GM21529 (cell line): ENCODE measurements around the gene TTF1.
A peak's percentile ranks its signal among the peaks of the same experiment; 100 is the strongest.

Experiments
- ATAC-seq: cut with Tn5 transposase; IDR thresholded peaks from one replicate; pipeline ENCODE4 v1.9.1; 2021; ENCODE audit not compliant: unreplicated experiment

The TTF1 gene

GRCh38 chr9:132406554-132407122, at the start of gene TTF1:
Gene TTF1 (minus strand): TSS chr9:132406840. CDS start chr9:132402821, 4,019 bp downstream.
- peak; percentile 84 for ATAC-seq

GRCh38 chr9:132456241-132456640, 49.6 kb upstream of the TTF1 start:
- no peak for ATAC-seq

GRCh38 chr9:132451276-132451675, 44.6 kb upstream of the TTF1 start:
- ATAC-seq = no peak

- no peak for ATAC-seq
Measured at GRCh38 chr9:132447902-132448301, 41.3 kb upstream of the TTF1 start.

GRCh38 chr9:132447346-132447745, 40.7 kb upstream of the TTF1 start:
- no peak for ATAC-seq

GRCh38 chr9:132446887-132447286, 40.2 kb upstream of the TTF1 start:
- no peak for ATAC-seq

GRCh38 chr9:132443951-132444607, 37.4 kb upstream of the TTF1 start:
- no peak for ATAC-seq

- ATAC-seq = no peak
Measured at GRCh38 chr9:132441404-132441803, 34.8 kb upstream of the TTF1 start.

- no peak for ATAC-seq
Measured at GRCh38 chr9:132440735-132441134, 34.1 kb upstream of the TTF1 start.

- ATAC-seq = no peak
Measured at GRCh38 chr9:132439153-132439552, 32.5 kb upstream of the TTF1 start.

GRCh38 chr9:132434881-132435280, 28.2 kb upstream of the TTF1 start:
- no peak for ATAC-seq

- ATAC-seq = no peak
Measured at GRCh38 chr9:132430998-132431397, 24.4 kb upstream of the TTF1 start.

GRCh38 chr9:132426639-132427414, 20.2 kb upstream of the TTF1 start:
- no peak for ATAC-seq

- ATAC-seq = no peak
Measured at GRCh38 chr9:132425675-132426062, 19.0 kb upstream of the TTF1 start.

GRCh38 chr9:132424857-132425674, 18.4 kb upstream of the TTF1 start:
- ATAC-seq = no peak

- ATAC-seq = no peak
Measured at GRCh38 chr9:132423503-132423902, 16.9 kb upstream of the TTF1 start.

- ATAC-seq = no peak
Measured at GRCh38 chr9:132422574-132422973, 15.9 kb upstream of the TTF1 start.

GRCh38 chr9:132418726-132419363, 12.2 kb upstream of the TTF1 start:
- ATAC-seq = no peak

GRCh38 chr9:132415181-132415580, 8.5 kb upstream of the TTF1 start:
- ATAC-seq = no peak

- no peak for ATAC-seq
Measured at GRCh38 chr9:132414731-132415130, 8.1 kb upstream of the TTF1 start.

GRCh38 chr9:132413926-132414325, 7.3 kb upstream of the TTF1 start:
- ATAC-seq = no peak
